ENCODE data around the gene DHRS2. TPM values are rescaled to one million over a fixed set of nuclear protein-coding genes. Genes with fewer than 3 reads are reported as not detected.

DHRS2 gene
- total RNA-seq, 4 donors from 2014 or later: 0.21 to 2.6 (median 1.3) TPM

DNA sequence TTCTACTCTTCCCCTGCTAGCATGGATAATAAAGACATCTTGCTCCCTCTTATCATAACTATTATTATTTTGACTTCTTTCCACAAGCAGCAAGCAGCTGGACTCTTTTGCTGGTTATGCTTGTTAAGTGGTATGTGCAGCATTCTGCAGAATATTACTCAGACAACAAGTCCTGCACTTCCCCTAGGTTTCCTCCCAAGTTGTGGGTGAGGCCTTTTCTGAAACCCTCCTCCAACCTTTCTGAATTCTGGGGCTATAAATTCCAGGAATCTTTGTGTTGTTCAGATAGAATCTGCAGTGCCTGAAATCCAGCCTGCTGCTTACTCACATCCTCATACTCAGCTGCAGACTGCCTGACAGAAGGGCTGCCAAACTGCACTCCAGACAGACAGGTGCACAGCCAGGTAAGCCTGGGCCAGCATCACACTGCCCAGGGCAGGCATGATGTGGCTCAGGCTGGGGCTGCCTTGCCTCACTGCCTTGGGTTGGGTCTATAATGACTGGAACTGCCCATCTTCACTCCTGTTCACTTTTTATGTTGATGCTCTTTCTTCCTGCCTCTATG lies 6.2 kb upstream of the DHRS2 start:
- H3K4me3 ChIP-seq: no peak overlapping the region
- no peak for DNase-seq (ENCODE audit: low spot score in 2 of 2)
- no peaks in the 10 kb centered on the region for H3K27me3 ChIP-seq
- peaks cover 10% of the 10 kb centered on the region for H3K4me1 ChIP-seq
- TF ChIP-seq, protein P1, sequence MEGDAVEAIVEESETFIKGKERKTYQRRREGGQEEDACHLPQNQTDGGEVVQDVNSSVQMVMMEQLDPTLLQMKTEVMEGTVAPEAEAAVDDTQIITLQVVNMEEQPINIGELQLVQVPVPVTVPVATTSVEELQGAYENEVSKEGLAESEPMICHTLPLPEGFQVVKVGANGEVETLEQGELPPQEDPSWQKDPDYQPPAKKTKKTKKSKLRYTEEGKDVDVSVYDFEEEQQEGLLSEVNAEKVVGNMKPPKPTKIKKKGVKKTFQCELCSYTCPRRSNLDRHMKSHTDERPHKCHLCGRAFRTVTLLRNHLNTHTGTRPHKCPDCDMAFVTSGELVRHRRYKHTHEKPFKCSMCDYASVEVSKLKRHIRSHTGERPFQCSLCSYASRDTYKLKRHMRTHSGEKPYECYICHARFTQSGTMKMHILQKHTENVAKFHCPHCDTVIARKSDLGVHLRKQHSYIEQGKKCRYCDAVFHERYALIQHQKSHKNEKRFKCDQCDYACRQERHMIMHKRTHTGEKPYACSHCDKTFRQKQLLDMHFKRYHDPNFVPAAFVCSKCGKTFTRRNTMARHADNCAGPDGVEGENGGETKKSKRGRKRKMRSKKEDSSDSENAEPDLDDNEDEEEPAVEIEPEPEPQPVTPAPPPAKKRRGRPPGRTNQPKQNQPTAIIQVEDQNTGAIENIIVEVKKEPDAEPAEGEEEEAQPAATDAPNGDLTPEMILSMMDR (IDR thresholded peaks at IDR 0.05): no peak
- TF ChIP-seq EP300 (IDR thresholded peaks at IDR 0.05) (no peak), POLR2A (IDR thresholded peaks at IDR 0.05) (no peak), POLR2AphosphoS5 (IDR thresholded peaks at IDR 0.05) (no peak)
- no peaks in the 10 kb centered on the region for H3K9me3 ChIP-seq
- H3K36me3 ChIP-seq: no peaks in the 10 kb centered on the region
- no peak overlapping the region for H3K27ac ChIP-seq

DNA sequence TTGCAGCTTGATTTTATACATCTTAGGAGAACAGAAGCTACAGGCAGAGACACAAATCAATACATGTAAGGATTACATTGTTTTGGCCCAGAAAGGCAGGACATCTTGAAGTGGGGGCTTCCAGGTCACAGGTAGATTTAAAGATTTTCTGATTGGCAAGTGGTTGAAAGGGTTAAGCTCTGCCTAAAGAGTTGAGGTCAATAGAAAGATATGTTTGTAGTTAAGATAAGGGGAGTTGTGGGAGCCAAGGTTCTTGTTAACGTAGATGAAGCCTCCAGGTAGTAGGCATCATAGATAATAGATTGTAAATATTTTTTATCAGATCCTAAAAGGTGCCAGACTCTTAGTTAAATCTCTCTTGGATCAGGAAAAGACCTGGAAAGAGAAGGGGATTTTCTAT lies 5.5 kb upstream of the DHRS2 start:
- TF ChIP-seq, protein P1 (IDR thresholded peaks at IDR 0.05): no peak
- TF ChIP-seq EP300 (IDR thresholded peaks at IDR 0.05) (no peak), POLR2A (IDR thresholded peaks at IDR 0.05) (no peak), POLR2AphosphoS5 (IDR thresholded peaks at IDR 0.05) (no peak)
- H3K9me3 ChIP-seq: no peaks in the 10 kb centered on the region
- no peak overlapping the region for H3K27ac ChIP-seq
- WGBS: 57% methylated on average over 1 of the region's 1 CpG
- H3K4me1 ChIP-seq: peaks cover 10% of the 10 kb centered on the region
- H3K36me3 ChIP-seq: no peaks in the 10 kb centered on the region
- no peak for DNase-seq (ENCODE audit: low spot score in 2 of 2)
- no peaks in the 10 kb centered on the region for H3K27me3 ChIP-seq
- no peak overlapping the region for H3K4me3 ChIP-seq

DNA sequence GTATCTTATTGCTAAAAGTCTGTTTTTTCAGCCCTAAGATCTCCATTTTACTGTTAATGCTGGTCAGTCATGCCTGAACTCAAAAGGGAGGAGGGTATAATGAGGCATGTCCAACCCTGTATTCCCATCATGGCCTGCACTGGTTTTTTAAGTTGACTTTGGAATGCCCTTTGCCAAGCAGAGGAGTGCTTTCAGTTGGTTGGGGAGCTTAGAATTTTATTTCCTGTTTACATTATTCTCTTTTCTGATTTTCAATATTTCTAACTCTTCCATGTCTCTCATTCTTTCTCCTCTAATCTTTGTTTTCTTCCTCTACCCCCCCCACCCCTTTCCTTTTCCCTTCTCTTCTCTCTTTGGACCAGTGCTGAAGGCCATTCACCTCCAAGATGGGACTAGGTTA lies 4.9 kb upstream of the DHRS2 start:
- no peak overlapping the region for H3K27ac ChIP-seq
- H3K9me3 ChIP-seq: no peaks in the 10 kb centered on the region
- H3K4me1 ChIP-seq: peaks cover 10% of the 10 kb centered on the region
- no peak for DNase-seq (ENCODE audit: low spot score in 2 of 2)
- H3K27me3 ChIP-seq: no peaks in the 10 kb centered on the region
- no peaks in the 10 kb centered on the region for H3K36me3 ChIP-seq
- no peak for TF ChIP-seq POLR2AphosphoS5 (IDR thresholded peaks at IDR 0.05)
- no peak for TF ChIP-seq EP300 (IDR thresholded peaks at IDR 0.05)
- TF ChIP-seq POLR2A (IDR thresholded peaks at IDR 0.05): no peak
- TF ChIP-seq, protein P1 (IDR thresholded peaks at IDR 0.05): no peak
- no peak overlapping the region for H3K4me3 ChIP-seq

DNA sequence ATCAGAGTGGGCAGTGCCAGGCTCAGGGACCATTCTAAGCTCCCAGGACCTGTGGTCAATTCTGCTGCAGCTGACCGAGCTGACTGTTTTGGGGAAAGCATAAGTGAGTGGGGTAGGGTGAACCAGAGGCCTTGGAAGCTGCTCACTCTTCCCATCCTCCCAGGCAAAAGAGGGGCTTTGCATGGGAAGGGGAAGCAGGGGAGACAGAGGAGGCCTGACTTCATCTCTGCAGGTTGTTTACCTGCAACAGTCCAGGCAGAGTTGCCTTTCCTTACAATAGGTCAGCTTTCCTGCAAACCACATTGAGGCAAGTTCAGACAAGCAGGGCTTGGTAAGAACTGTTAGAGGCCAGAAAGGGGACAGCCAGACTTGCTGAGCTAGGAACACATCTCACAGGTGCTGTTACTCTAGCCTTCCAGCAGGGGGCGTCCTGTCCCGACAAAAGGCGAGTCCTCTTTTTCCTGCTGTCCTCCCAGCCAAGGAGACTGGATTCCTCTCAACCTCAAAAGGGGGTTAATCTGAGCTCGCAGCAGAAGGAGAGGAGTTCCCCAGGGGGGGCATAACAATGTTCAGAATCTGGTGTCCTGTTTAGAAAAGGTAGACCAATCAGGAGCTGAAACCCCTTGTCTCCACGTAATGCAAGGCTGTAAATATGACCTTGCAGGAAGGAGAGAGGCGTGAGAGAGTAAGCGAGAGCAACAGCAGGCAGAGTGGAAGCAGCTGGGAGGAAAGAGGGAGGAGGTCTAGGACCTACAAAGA lies 4.3 kb upstream of the DHRS2 start:
- 11% methylated on average over 8 of the region's 8 CpGs for WGBS
- no peaks in the 10 kb centered on the region for H3K36me3 ChIP-seq
- H3K4me3 ChIP-seq: no peak overlapping the region
- DNase-seq (ENCODE audit: low spot score in 2 of 2): peak in 1 of 2 donors; percentile 75
- peaks cover 10% of the 10 kb centered on the region for H3K4me1 ChIP-seq
- no peak for TF ChIP-seq EP300 (IDR thresholded peaks at IDR 0.05)
- TF ChIP-seq, protein P1 (IDR thresholded peaks at IDR 0.05): peak; percentile 60 to 88
- H3K27me3 ChIP-seq: no peaks in the 10 kb centered on the region
- H3K27ac ChIP-seq: no peak overlapping the region
- no peaks in the 10 kb centered on the region for H3K9me3 ChIP-seq

DNA sequence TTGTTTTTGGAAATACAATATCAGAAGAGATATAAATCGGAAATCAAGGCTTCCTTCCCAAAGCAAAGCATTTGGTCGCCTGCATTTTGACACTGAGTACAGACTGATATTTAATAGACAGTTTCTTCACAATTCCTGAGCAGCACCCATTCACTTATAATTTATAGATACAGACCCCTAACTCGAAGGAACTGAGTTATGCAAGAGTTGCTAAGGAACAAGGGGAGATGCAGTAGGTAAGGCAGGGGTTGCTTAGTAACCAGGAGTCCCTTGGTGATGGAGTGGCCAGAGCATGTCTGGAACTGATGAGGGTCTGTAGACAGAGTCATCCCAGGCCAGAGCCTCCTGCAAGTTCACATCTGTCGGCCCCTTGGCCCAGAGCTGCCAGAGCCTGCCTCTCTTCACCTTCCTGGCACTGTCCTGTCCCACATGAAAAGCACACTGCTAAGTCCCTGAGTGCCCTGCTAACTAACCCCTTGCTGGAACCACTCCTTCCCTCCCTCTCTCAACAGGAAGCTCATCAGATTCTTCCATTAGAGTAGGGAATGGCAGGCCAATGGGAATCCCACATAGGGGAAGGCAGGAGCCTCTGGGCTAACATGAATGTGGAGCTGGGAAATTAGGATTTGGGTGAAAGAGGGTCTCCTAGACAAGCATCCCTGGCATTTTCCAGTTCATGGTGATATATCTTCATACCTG lies 3.6 kb upstream of the DHRS2 start:
- TF ChIP-seq POLR2AphosphoS5 (IDR thresholded peaks at IDR 0.05) (no peak), POLR2A (IDR thresholded peaks at IDR 0.05) (no peak), EP300 (IDR thresholded peaks at IDR 0.05) (no peak)
- TF ChIP-seq, protein P1 (IDR thresholded peaks at IDR 0.05): no peak
- no peak overlapping the region for H3K4me3 ChIP-seq

More for the DNA sequence above, 3.6 kb upstream of the DHRS2 start:
- Histone ChIP-seq H3K4me1 (peaks cover 10% of the 10 kb centered on the region), H3K36me3 (no peaks in the 10 kb centered on the region), H3K27me3 (no peaks in the 10 kb centered on the region), H3K27ac (no peak overlapping the region), H3K9me3 (no peaks in the 10 kb centered on the region)
- 39% methylated on average over 3 of the region's 4 CpGs for WGBS
- DNase-seq (ENCODE audit: low spot score in 2 of 2): no peak
